SK-N-SH (cell line): Measurements from ENCODE around the gene HBP1. TPM values are rescaled to one million over a fixed set of nuclear protein-coding genes. Genes with fewer than 3 reads are reported as not detected.
"Not testable (repeated sequence)": the region's sequence is repeated elsewhere in the genome, so short reads cannot be mapped to it uniquely, and the experiment has no call there.

Experiments
- CTCF ChIA-PET: fragments of 300-600, 350-600 bp; formaldehyde crosslinking; extraction: SDS; loops from one replicate; lab custom pipeline; 2021; lab: Yijun Ruan, JAX
- POLR2A ChIA-PET: fragments of 350-600 bp; sonication (Branson Sonifier 250); formaldehyde crosslinking; extraction: SDS; loops from one replicate; lab custom pipeline; 2020; ENCODE audit warnings: antibody characterized with exemption, inconsistent platforms; lab: Yijun Ruan, JAX
- DNase-seq: peaks from one replicate; pipeline ENCODE4 v3.0.0; 2012
- H2AFZ ChIP-seq: fragments of 200-600 bp; sonication (generic); 2 replicates; pipeline ENCODE4 v1.8.1; 2016; ENCODE audit warnings: antibody characterized with exemption, mild to moderate bottlenecking, low read depth
- H3F3A ChIP-seq: fragments of 200-600 bp; sonication (generic); replicated peaks from 2 replicates; pipeline ENCODE3; 2016; ENCODE audit warnings: antibody characterized with exemption, mild to moderate bottlenecking; ENCODE audit not compliant: insufficient read depth
- H3K27ac ChIP-seq, 2 experiments: fragments of 200-500 bp in 1 of 2; fragments of 200-600 bp in 1 of 2; sonication (Bioruptor generic) in 1 of 2; sonication (generic), shearing (Covaris generic) in 1 of 2; 2 replicates each; pipeline versions ENCODE4 v1.5.1 to v1.6.1; 2014 to 2016; ENCODE audit warnings: low read depth in 2 of 2, inconsistent platforms in 1 of 2, low read length in 1 of 2, mild to moderate bottlenecking in 1 of 2, mixed read lengths in 1 of 2
- H3K27me3 ChIP-seq: fragments of 200-600 bp; sonication (generic), shearing (Covaris generic); 2 replicates; pipeline ENCODE4 v1.6.1; 2016; ENCODE audit warnings: mixed run types; ENCODE audit not compliant: insufficient read depth
- H3K36me3 ChIP-seq, 2 experiments: fragments of 200-500 bp in 1 of 2; fragments of 200-600 bp in 1 of 2; sonication (Bioruptor generic) in 1 of 2; sonication (generic) in 1 of 2; replicated peaks in 1 of 2; 2 replicates each; pipeline versions ENCODE3 to v1.5.1; 2014 to 2016; ENCODE audit warnings: low read length in 1 of 2, mild to moderate bottlenecking in 1 of 2; ENCODE audit not compliant: insufficient read depth in 2 of 2, control insufficient read depth in 1 of 2
- H3K4me1 ChIP-seq, 2 experiments: fragments of 200-500 bp in 1 of 2; fragments of 200-600 bp in 1 of 2; sonication (Bioruptor generic) in 1 of 2; sonication (generic), shearing (Covaris generic) in 1 of 2; 2 replicates each; pipeline versions ENCODE4 v1.5.1 to v1.6.1; 2014 to 2016; ENCODE audit warnings: low read depth in 1 of 2, low read length in 1 of 2, mixed run types in 1 of 2; ENCODE audit not compliant: insufficient read depth in 2 of 2, control insufficient read depth in 1 of 2
- H3K4me2 ChIP-seq: fragments of 200-600 bp; sonication (generic), shearing (Covaris generic); 2 replicates; pipeline ENCODE4 v1.6.1; 2017; ENCODE audit warnings: mixed run types
- H3K4me3 ChIP-seq, 2 experiments: fragments of 200-500 bp in 1 of 2; fragments of 200-600 bp in 1 of 2; sonication (Bioruptor generic) in 1 of 2; sonication (generic), shearing (Covaris generic) in 1 of 2; 2 replicates each; pipeline versions ENCODE4 v1.5.1 to v1.8.1; 2014 to 2016; ENCODE audit warnings: low read depth in 2 of 2, inconsistent platforms in 1 of 2, low read length in 1 of 2, mild to moderate bottlenecking in 1 of 2, mixed read lengths in 1 of 2, moderate library complexity in 1 of 2
- H3K79me2 ChIP-seq: fragments of 200-600 bp; sonication (generic); 2 replicates; pipeline ENCODE4 v1.8.1; 2017; ENCODE audit warnings: mild to moderate bottlenecking; ENCODE audit not compliant: insufficient read depth
- H3K9ac ChIP-seq: fragments of 200-600 bp; sonication (generic); 2 replicates; pipeline ENCODE4 v1.6.1; 2017; ENCODE audit warnings: mixed run types
- H3K9me2 ChIP-seq: fragments of 200-600 bp; sonication (generic); 2 replicates; pipeline ENCODE4 v1.6.1; 2017; ENCODE audit warnings: mixed run types
- H3K9me3 ChIP-seq: fragments of 200-600 bp; sonication (generic); 2 replicates; pipeline ENCODE4 v1.6.1; 2017; ENCODE audit warnings: mixed run types, mild to moderate bottlenecking, moderate library complexity
- H4K20me1 ChIP-seq: fragments of 200-600 bp; sonication (generic); 2 replicates; pipeline ENCODE4 v1.6.1; 2017; ENCODE audit warnings: mild to moderate bottlenecking, mixed run types; ENCODE audit not compliant: insufficient read depth
- EP300 ChIP-seq, 2 experiments: IDR thresholded peaks; 2 replicates each; pipeline versions ENCODE4 v1.4.0 to v1.6.1; 2012; ENCODE audit warnings: borderline replicate concordance in 1 of 2, low read depth in 1 of 2, low read length in 1 of 2
- FOXJ3 ChIP-seq: sonication (generic); formaldehyde crosslinking; IDR thresholded peaks from 2 replicates; pipeline ENCODE4 v1.5.1; 2020; ENCODE audit warnings: mild to moderate bottlenecking, missing genetic modification reagents
- GABPA ChIP-seq: IDR thresholded peaks from 2 replicates; pipeline ENCODE4 v1.4.0; 2012; ENCODE audit warnings: low read depth, mild to moderate bottlenecking
- MXI1 ChIP-seq: IDR thresholded peaks from 2 replicates; pipeline ENCODE4 v1.6.1; 2012; ENCODE audit warnings: mild to moderate bottlenecking, low read depth, low read length, improper control_type of control experiment
- RCOR1 ChIP-seq: fragments of 150-350 bp; IDR thresholded peaks from 2 replicates; pipeline ENCODE4 v1.6.1; 2017; ENCODE audit warnings: antibody characterized with exemption, low read length
- SIN3A ChIP-seq: IDR thresholded peaks from 2 replicates; pipeline ENCODE4 v1.6.1; 2012; ENCODE audit warnings: low read depth, mild to moderate bottlenecking, low read length, moderate library complexity, borderline replicate concordance
- SMC3 ChIP-seq: IDR thresholded peaks from 2 replicates; pipeline ENCODE4 v1.6.1; 2012; ENCODE audit warnings: low read depth, low read length, improper control_type of control experiment
- YY1 ChIP-seq: IDR thresholded peaks from 2 replicates; pipeline ENCODE4 v1.4.0; 2012; ENCODE audit warnings: low read depth, mild to moderate bottlenecking
- WGBS: methylation state at CpG from one replicate; pipeline ENCODE4 v1.1.6; 2017; ENCODE audit warnings: low lambda C conversion rate; 5-methylcytosine and 5-hydroxymethylcytosine counted together
- polyA plus RNA-seq, 3 experiments: library from polyadenylated mRNA; depleted of rRNA; stranded (reverse); fragments of >200 nt; gene quantifications; 2 replicates each; pipeline ENCODE4 v1.2.3, GENCODE V29; 2012
- TF ChIP-seq, protein P1 (sequence below): IDR thresholded peaks from 2 replicates; pipeline ENCODE4 v1.4.0; 2012; ENCODE audit warnings: low read depth, borderline replicate concordance
- TF ChIP-seq, protein P2 (sequence below): IDR thresholded peaks from 2 replicates; pipeline ENCODE4 v1.4.0; 2012; ENCODE audit warnings: low read depth
- TF ChIP-seq, protein P3 (sequence below): fragments of 150-350 bp; IDR thresholded peaks from 2 replicates; pipeline ENCODE4 v1.6.1; 2017; ENCODE audit warnings: antibody characterized with exemption, low read length, low read depth, borderline replicate concordance

The HBP1 gene
- polyA plus RNA-seq, 1 of the 3 experiments (the other 2 are of a cell fraction): 27.2 TPM

DNA sequence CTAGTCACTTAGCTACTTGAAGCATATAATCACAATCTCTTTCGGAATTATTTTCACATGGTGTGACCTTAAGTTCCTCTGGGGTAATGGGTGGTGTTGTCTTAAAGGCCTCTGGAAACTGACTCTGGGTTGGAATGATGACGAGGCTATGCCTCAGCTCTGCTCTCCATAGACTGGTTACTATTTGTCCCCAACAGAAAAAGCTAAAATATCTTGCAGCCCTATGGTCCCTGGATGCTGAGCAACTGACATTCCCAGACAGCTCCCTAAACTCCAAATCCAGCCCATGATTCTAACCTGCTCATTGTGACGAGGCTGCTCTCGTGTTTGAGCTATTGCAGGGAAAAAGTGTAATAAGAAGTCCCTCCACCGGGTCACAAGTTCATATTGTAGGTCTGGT lies 51.6 kb downstream of the HBP1 start:
- no peak overlapping the region for H2AFZ ChIP-seq
- no peak for TF ChIP-seq FOXJ3
- no peaks in the 10 kb centered on the region for H3K79me2 ChIP-seq
- H3K4me1 ChIP-seq: no peaks in the 10 kb centered on the region
- no peak overlapping the region for H3K4me2 ChIP-seq
- ChIA-PET CTCF (interaction anchor here (0.6 to 1.3 kb wide), 3 partner anchors 16 to 654 kb away, joined by 3 read pairs; no protein-coding TSS in a partner anchor), POLR2A (no interaction called here)
- H3K36me3 ChIP-seq: no peaks in the 10 kb centered on the region
- no peak overlapping the region for H3K9ac ChIP-seq
- no peak overlapping the region for H3K27ac ChIP-seq
- no peaks in the 10 kb centered on the region for H4K20me1 ChIP-seq
- 89% methylated on average over 5 of the region's 5 CpGs for WGBS
- DNase-seq: no peak
- H3F3A ChIP-seq: no peaks in the 10 kb centered on the region
- H3K9me2 ChIP-seq: no peaks in the 10 kb centered on the region
- no peaks in the 10 kb centered on the region for H3K9me3 ChIP-seq
- no peaks in the 10 kb centered on the region for H3K27me3 ChIP-seq
- no peak overlapping the region for H3K4me3 ChIP-seq

DNA sequence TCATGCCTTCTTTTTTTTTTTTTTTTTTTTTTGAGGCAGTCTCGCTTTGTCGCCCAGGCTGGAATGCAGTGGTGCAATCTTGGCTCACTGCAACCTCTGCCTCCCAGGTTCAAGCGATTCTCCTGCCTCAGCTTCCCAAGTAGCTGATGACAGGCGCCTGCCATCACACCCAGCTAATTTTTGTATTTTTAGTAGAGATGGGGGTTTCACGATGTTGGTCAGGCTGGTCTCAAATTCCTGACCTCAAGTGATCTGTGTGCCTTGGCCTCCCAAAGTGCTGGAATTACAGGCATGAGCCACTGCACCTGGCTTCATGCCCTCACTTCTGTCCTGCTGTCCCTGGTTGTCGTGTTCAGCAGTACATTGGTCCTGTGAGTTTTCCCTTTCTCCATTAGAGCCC lies 52.0 kb downstream of the HBP1 start:
- H3K9me2 ChIP-seq, H3K4me3 ChIP-seq, H3K4me2 ChIP-seq, H4K20me1 ChIP-seq, H3K36me3 ChIP-seq, H3K27ac ChIP-seq, H3K79me2 ChIP-seq, H3K9me3 ChIP-seq, POLR2A ChIA-PET, H2AFZ ChIP-seq, DNase-seq, H3K27me3 ChIP-seq, H3K9ac ChIP-seq, H3K4me1 ChIP-seq, H3F3A ChIP-seq: not testable (repeated sequence)
- CTCF ChIA-PET: interaction anchor here (0.6 to 1.3 kb wide), 2 partner anchors 15 to 17 kb away, joined by 3 read pairs; no protein-coding TSS in a partner anchor
- WGBS: 94% methylated on average over 6 of the region's 6 CpGs

DNA sequence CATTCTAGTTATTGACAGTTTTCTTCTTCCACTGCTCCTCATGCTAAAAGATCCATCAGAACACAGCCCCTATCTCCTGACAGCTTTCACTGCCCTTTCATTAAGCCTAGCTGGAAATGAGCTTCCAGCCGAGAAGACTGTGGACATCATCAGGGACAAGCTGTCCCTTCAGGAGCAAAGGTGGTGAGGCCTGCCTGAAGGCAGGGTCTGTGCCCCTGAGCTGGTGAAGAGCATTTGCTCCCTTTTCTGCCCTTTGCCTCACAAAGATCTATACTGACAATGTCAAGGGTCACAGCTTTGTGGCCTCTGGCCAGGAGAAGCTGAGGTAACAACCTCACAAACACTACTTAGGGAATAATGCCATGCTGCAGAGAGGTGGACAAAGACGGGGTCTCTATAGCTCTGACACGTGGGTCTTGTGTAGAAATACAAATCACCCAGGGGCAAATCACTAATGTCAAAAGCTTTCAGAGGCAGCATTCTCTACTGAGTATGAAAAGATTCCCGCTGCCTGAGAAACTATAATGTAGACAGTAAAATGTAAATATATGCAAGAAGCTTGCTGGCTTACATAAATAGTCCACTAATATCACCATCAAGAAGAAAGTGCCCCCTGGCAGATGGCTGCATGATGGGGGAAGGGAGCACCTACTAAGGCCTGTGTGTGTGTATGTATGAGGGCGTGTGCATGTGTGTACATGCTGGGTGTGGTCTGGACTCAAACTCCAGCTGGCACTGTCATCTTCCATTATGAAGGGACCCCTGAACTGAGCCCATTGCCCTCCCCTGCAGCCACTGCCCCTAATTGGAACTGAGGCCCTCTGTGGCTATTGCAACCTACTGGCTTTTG lies 55.8 kb downstream of the HBP1 start:
- no peak overlapping the region for H3K27ac ChIP-seq
- no peaks in the 10 kb centered on the region for H3K79me2 ChIP-seq
- DNase-seq: no peak
- H3K9me3 ChIP-seq: no peaks in the 10 kb centered on the region
- no peak overlapping the region for H3K4me3 ChIP-seq
- no peaks in the 10 kb centered on the region for H3K27me3 ChIP-seq
- H3K4me2 ChIP-seq: no peak overlapping the region
- ChIA-PET POLR2A (no interaction called here), CTCF (interaction anchor here (0.6 to 1.2 kb wide), 3 partner anchors 12 to 31 kb away, joined by 3 to 4 read pairs (median 4); no protein-coding TSS in a partner anchor)
- peaks cover 0 to 8% of the 10 kb centered on the region in 2 experiments for H3K36me3 ChIP-seq
- 89% methylated on average over 5 of the region's 5 CpGs for WGBS
- no peak overlapping the region for H2AFZ ChIP-seq
- TF ChIP-seq, protein P1, sequence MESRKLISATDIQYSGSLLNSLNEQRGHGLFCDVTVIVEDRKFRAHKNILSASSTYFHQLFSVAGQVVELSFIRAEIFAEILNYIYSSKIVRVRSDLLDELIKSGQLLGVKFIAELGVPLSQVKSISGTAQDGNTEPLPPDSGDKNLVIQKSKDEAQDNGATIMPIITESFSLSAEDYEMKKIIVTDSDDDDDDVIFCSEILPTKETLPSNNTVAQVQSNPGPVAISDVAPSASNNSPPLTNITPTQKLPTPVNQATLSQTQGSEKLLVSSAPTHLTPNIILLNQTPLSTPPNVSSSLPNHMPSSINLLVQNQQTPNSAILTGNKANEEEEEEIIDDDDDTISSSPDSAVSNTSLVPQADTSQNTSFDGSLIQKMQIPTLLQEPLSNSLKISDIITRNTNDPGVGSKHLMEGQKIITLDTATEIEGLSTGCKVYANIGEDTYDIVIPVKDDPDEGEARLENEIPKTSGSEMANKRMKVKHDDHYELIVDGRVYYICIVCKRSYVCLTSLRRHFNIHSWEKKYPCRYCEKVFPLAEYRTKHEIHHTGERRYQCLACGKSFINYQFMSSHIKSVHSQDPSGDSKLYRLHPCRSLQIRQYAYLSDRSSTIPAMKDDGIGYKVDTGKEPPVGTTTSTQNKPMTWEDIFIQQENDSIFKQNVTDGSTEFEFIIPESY: no peak
- TF ChIP-seq SMC3 (no peak), GABPA (no peak), YY1 (no peak), EP300 (IDR thresholded peaks at IDR 0.05; ENCODE audit: borderline replicate concordance in 1 of 2, low read depth in 1 of 2, low read length in 1 of 2) (no peak), RCOR1 (no peak), SIN3A (no peak), MXI1 (no peak)
- TF ChIP-seq, protein P2, sequence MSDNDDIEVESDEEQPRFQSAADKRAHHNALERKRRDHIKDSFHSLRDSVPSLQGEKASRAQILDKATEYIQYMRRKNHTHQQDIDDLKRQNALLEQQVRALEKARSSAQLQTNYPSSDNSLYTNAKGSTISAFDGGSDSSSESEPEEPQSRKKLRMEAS: no peak
- TF ChIP-seq, protein P3, sequence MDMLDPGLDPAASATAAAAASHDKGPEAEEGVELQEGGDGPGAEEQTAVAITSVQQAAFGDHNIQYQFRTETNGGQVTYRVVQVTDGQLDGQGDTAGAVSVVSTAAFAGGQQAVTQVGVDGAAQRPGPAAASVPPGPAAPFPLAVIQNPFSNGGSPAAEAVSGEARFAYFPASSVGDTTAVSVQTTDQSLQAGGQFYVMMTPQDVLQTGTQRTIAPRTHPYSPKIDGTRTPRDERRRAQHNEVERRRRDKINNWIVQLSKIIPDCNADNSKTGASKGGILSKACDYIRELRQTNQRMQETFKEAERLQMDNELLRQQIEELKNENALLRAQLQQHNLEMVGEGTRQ: no peak
- H3F3A ChIP-seq: peaks cover 2% of the 10 kb centered on the region
- H4K20me1 ChIP-seq: no peaks in the 10 kb centered on the region
- no peak overlapping the region for H3K9ac ChIP-seq
- H3K9me2 ChIP-seq: no peaks in the 10 kb centered on the region
- H3K4me1 ChIP-seq: peaks cover 0 to 2% of the 10 kb centered on the region in 2 experiments; a peak in 1 of 4 replicates
